Ovary (tissue), 3 donors: ENCODE measurements around the gene BSCL2.

Experiments used
- CTCF ChIP-seq, 3 donors: fragments of 450-650 bp in 2 of 3; fragments of 200-600 bp in 1 of 3; IDR thresholded peaks; one replicate each; pipeline versions ENCODE4 v1.5.1 to v1.8.0; 2016 to 2022; ENCODE audit warnings: antibody characterized with exemption in 3 of 3, mild to moderate bottlenecking in 1 of 3
- POLR2A ChIP-seq: fragments of 450-650 bp; IDR thresholded peaks from one replicate; pipeline ENCODE4 v1.6.1; 2017; ENCODE audit warnings: antibody characterized with exemption, mild to moderate bottlenecking, moderate library complexity
- donor health status: DM: no; HTN: no; CAD: no.

- TF ChIP-seq POLR2A (no peak), CTCF (IDR thresholded peaks at IDR 0.05) (no peak)
Measured at GRCh38 chr11:62724171-62724570, 16.9 kb upstream of the BSCL2 start.
